ENCODE data around the gene GPATCH3. TPM values are rescaled to one million over a fixed set of nuclear protein-coding genes. Genes with fewer than 3 reads are reported as not detected.

The GPATCH3 gene
- total and polyA plus RNA-seq, 2 experiments from 2014 or later = 6.3 to 9.3 TPM

DNA sequence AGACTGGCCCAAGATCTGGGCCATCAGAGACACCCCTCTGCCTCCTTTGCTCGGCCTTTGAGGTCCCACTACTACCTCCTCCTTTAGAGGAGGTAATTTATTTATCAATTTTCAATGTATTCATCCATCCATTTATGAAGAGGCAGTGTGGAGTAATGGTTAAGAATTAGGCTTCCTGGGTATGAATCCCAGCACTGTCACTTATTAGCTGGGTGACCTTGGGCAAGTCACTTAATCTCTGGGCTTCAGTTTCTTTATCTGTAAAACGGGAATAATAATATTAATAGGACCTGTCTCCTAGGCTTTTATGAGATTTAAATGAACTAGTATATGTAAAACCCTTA is 11.9 kb upstream of the GPATCH3 start:
- Histone ChIP-seq H3K9ac (no peak overlapping the region), H4K20me1 (ENCODE audit: insufficient read depth) (no peaks in the 10 kb centered on the region), H2AFZ (no peak overlapping the region), H3K9me2 (ENCODE audit: insufficient read depth) (no peaks in the 10 kb centered on the region), H3K36me3 (ENCODE audit: low read depth) (no peaks in the 10 kb centered on the region), H3K4me2 (ENCODE audit: unreplicated experiment) (no peak overlapping the region), H3K27ac (no peak overlapping the region), H3K9me3 (ENCODE audit: low read depth) (no peaks in the 10 kb centered on the region), H3K79me2 (ENCODE audit: insufficient read depth) (no peaks in the 10 kb centered on the region), H3F3A (ENCODE audit: insufficient read depth) (peaks cover 12% of the 10 kb centered on the region; the same call in 1 of the 2 replicates), H3K4me1 (ENCODE audit: insufficient read depth) (peaks cover 4% of the 10 kb centered on the region), H3K27me3 (replicated peaks; ENCODE audit: insufficient read depth) (no peaks in the 10 kb centered on the region), H3K4me3 (no peak overlapping the region)
- in situ Hi-C loops (cut with MboI) = no loop called here
- TF ChIP-seq EZH2 (IDR thresholded peaks at IDR 0.05; ENCODE audit: insufficient read depth, poor library complexity, severe bottlenecking) (no peak), EZH2phosphoT487 (IDR thresholded peaks at IDR 0.05; ENCODE audit: insufficient read depth, low read depth) (no peak)
- 40 to 48% methylated on average over 2 of the region's 2 CpGs for WGBS, 2 experiments (ENCODE audit: low coverage in 1 of 2, low lambda C conversion rate in 2 of 2, missing lambda C conversion rate in 2 of 2)
- DNase-seq = no peak

DNA sequence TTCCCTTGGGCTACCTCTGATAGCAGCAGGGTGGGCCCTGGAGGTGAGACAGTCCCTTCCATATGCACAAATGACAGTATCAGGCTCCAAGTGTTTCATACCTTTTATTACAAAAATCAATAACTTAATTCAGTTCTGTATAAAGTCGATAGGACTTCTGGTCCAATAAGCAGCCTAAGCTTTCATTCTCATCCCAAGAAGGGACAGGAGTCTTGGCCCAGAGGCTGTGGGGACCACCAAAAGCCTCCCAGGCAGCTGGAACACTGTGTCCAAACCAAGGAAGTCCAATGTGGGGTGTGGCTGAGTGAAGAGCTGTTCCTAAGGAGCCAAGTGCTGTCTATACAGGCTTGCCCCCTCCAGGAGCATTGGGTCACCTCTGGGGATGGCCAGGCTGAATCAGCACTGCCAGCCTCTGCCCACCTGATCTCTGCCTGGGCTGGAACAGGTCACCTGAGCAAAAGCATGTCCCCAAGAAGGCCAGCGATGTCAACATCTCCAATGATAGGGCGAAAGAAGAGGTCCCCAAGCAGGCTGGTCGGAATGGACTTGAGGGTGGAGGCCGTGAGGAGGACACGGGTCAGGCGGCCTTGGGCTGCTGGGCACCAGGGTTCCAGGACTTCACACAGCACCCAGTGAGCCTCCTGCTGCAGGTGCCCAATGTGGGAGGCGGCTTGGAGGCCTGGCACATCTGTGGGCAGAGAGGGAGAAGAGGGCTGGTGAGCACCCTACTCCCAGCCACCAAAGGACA is 11.3 kb upstream of the GPATCH3 start:
- Histone ChIP-seq H3K27ac (no peak overlapping the region), H3K4me1 (ENCODE audit: insufficient read depth) (peaks cover 4% of the 10 kb centered on the region), H3K4me2 (ENCODE audit: unreplicated experiment) (no peak overlapping the region), H3K9me2 (ENCODE audit: insufficient read depth) (no peaks in the 10 kb centered on the region), H4K20me1 (ENCODE audit: insufficient read depth) (no peaks in the 10 kb centered on the region), H3F3A (ENCODE audit: insufficient read depth) (peaks cover 14% of the 10 kb centered on the region; the same call in 1 of the 2 replicates), H2AFZ (no peak overlapping the region), H3K9ac (no peak overlapping the region), H3K9me3 (ENCODE audit: low read depth) (no peaks in the 10 kb centered on the region), H3K4me3 (no peak overlapping the region), H3K79me2 (ENCODE audit: insufficient read depth) (no peaks in the 10 kb centered on the region), H3K27me3 (replicated peaks; ENCODE audit: insufficient read depth) (no peaks in the 10 kb centered on the region), H3K36me3 (ENCODE audit: low read depth) (no peaks in the 10 kb centered on the region)
- TF ChIP-seq EZH2phosphoT487 (IDR thresholded peaks at IDR 0.05; ENCODE audit: insufficient read depth, low read depth) (no peak), EZH2 (IDR thresholded peaks at IDR 0.05; ENCODE audit: insufficient read depth, poor library complexity, severe bottlenecking) (no peak)
- 80 to 82% methylated on average over 8 of the region's 8 CpGs for WGBS, 2 experiments (ENCODE audit: low coverage in 1 of 2, low lambda C conversion rate in 2 of 2, missing lambda C conversion rate in 2 of 2)
- in situ Hi-C loops (cut with MboI) = no loop called here
- no peak for DNase-seq

DNA sequence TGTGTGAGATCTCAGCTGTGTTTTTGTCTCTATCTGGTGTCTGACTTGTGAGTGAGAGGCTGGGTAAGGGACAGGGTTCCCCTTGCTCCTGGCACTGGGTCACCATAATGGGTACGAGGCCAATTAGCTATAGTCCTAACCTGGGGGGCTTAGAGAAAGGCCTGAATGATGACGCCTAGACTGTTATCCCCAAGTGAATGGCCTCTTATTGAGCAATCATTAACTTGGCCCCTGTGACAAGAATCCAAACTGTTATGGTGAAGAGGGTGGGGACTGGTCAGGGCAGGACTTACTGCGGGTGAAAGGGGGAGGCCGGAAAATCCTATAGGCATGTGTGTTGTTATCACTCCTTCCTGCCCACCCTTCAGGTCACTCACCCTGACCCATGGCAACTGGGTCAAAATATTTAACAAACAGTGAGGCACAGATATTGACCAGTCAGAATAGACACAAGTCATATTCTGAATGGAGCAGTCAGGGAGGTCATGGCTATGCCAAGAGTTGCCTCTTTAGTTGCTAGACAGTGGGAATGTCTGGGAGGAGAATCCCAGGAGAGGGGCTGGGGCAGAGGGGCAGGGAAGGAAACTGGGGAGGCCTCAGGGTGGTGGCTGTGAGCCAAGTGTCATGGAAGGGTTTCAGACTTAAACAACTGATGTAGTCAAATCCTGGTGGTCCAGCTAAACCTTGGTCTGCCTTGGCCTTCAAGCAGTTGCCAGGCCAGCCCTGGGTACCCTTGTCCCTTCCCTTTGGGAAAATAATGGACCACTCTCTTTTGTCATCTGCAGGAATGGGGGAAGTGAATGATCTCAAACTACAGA is 10.3 kb upstream of the GPATCH3 start:
- Histone ChIP-seq H3K4me1 (ENCODE audit: insufficient read depth) (peaks cover 4% of the 10 kb centered on the region), H3K27me3 (replicated peaks; ENCODE audit: insufficient read depth) (no peaks in the 10 kb centered on the region), H3K9me3 (ENCODE audit: low read depth) (no peaks in the 10 kb centered on the region), H3K4me3 (no peak overlapping the region), H3K4me2 (ENCODE audit: unreplicated experiment) (no peak overlapping the region), H4K20me1 (ENCODE audit: insufficient read depth) (no peaks in the 10 kb centered on the region), H3K36me3 (ENCODE audit: low read depth) (no peaks in the 10 kb centered on the region), H3K27ac (no peak overlapping the region), H2AFZ (no peak overlapping the region), H3F3A (ENCODE audit: insufficient read depth) (peaks cover 14% of the 10 kb centered on the region; the same call in 1 of the 2 replicates), H3K79me2 (ENCODE audit: insufficient read depth) (no peaks in the 10 kb centered on the region), H3K9ac (no peak overlapping the region), H3K9me2 (ENCODE audit: insufficient read depth) (no peaks in the 10 kb centered on the region)
- in situ Hi-C loops (cut with MboI) = no loop called here
- TF ChIP-seq EZH2 (IDR thresholded peaks at IDR 0.05; ENCODE audit: insufficient read depth, poor library complexity, severe bottlenecking) = no peak
- TF ChIP-seq EZH2phosphoT487 (IDR thresholded peaks at IDR 0.05; ENCODE audit: insufficient read depth, low read depth) = no peak
- WGBS, 2 experiments (ENCODE audit: low coverage in 1 of 2, low lambda C conversion rate in 2 of 2, missing lambda C conversion rate in 2 of 2) = 68 to 73% methylated on average over 4 of the region's 4 CpGs
- DNase-seq = no peak

DNA sequence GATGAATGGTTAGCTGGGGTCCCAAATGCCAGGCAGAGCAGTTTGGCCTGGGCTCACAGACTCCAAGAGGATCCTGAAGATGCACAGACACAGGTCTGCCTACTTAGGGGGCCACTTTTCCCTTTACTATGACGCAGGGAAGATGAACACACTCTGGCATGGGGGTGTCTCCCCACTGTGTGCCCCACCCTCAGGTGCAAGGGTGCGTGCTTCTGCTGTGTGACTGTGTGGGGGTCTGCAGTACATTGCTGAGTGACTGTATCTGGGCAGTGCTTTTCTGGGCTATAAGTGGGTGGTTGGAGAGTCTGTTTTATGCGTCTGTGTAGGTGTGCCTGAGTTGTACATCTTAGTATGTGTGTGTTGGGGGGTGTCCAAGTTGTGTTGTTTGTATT is 9.7 kb upstream of the GPATCH3 start:
- no peaks in the 10 kb centered on the region for H3K9me3 ChIP-seq (ENCODE audit: low read depth)
- H3K36me3 ChIP-seq (ENCODE audit: low read depth) = no peaks in the 10 kb centered on the region
- H3K4me3 ChIP-seq = no peak overlapping the region
- H3F3A ChIP-seq (ENCODE audit: insufficient read depth) = peaks cover 14% of the 10 kb centered on the region; the same call in 1 of the 2 replicates
- TF ChIP-seq EZH2 (IDR thresholded peaks at IDR 0.05; ENCODE audit: insufficient read depth, poor library complexity, severe bottlenecking) (no peak), EZH2phosphoT487 (IDR thresholded peaks at IDR 0.05; ENCODE audit: insufficient read depth, low read depth) (no peak)
- H3K79me2 ChIP-seq (ENCODE audit: insufficient read depth) = no peaks in the 10 kb centered on the region
- H4K20me1 ChIP-seq (ENCODE audit: insufficient read depth) = no peaks in the 10 kb centered on the region
- H3K9me2 ChIP-seq (ENCODE audit: insufficient read depth) = no peaks in the 10 kb centered on the region
- H2AFZ ChIP-seq = no peak overlapping the region
- H3K27ac ChIP-seq = no peak overlapping the region
- in situ Hi-C loops (cut with MboI) = no loop called here
- no peak overlapping the region for H3K4me2 ChIP-seq (ENCODE audit: unreplicated experiment)
- H3K27me3 ChIP-seq (replicated peaks; ENCODE audit: insufficient read depth) = no peaks in the 10 kb centered on the region
- H3K9ac ChIP-seq = no peak overlapping the region
- H3K4me1 ChIP-seq (ENCODE audit: insufficient read depth) = peaks cover 4% of the 10 kb centered on the region
- 65 to 69% methylated on average over 3 of the region's 3 CpGs for WGBS, 2 experiments (ENCODE audit: low coverage in 1 of 2, low lambda C conversion rate in 2 of 2, missing lambda C conversion rate in 2 of 2)
- no peak for DNase-seq

Data from GM23248 (cell line).